SH-SY5Y (cell line): ENCODE results near the gene ENOX1.

Source experiments
- GATA2 ChIP-seq: IDR thresholded peaks from 2 replicates; pipeline ENCODE4 v1.6.1; 2011; ENCODE audit warnings: mild to moderate bottlenecking, low read depth, low read length
- GATA3 ChIP-seq: IDR thresholded peaks from 2 replicates; pipeline ENCODE4 v1.6.1; 2011; ENCODE audit warnings: low read depth, mild to moderate bottlenecking, low read length, moderate library complexity

DNA sequence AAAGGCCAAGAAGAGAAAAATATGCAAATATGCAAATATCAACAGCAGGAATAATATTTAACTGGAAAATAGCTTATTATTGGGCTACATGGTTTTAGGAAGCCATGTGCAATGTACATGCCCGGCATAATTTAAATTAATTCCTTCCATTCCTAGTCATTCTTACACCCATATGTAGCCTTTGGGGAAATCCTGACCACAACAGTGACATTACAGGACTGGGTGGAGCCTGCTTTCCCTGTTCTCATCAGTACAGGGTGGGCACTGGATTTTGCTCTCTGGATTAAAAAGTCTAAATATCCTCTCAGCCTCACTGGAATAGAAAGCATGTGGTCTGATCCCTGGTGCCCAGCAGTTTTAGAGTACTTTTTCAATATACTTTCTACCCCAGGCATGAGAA lies 565.2 kb downstream of the ENOX1 start:
- TF ChIP-seq GATA3 = no peak
- TF ChIP-seq GATA2 = no peak
